IPS-11a (cell line): ENCODE measurements around the gene FMN1.
A peak's percentile ranks its signal among the peaks of the same experiment; 100 is the strongest.

ENCODE experiments used
- H3K4me3 ChIP-seq: one replicate; pipeline ENCODE4 v1.5.1; 2013; ENCODE audit warnings: low read depth, low read length, control low read depth

Gene FMN1

GRCh38 chr15:33194704-33195670 is at the start of gene FMN1:
Gene FMN1 (minus strand): TSS chr15:33194714. CDS start chr15:33154914, 39,800 bp downstream.
- H3K4me3 ChIP-seq: peak within 1 kb of the TSS; percentile 65

- no peak overlapping the region for H3K4me3 ChIP-seq
Observed at GRCh38 chr15:33243869-33244268, 49.4 kb upstream of the FMN1 start.

GRCh38 chr15:33243393-33243792 is 48.9 kb upstream of the FMN1 start:
- H3K4me3 ChIP-seq: no peak overlapping the region

GRCh38 chr15:33242669-33243191 is 48.2 kb upstream of the FMN1 start:
- no peak overlapping the region for H3K4me3 ChIP-seq

- no peak overlapping the region for H3K4me3 ChIP-seq
Observed at GRCh38 chr15:33242165-33242564, 47.7 kb upstream of the FMN1 start.

GRCh38 chr15:33236841-33237509 is 42.5 kb upstream of the FMN1 start:
- no peak overlapping the region for H3K4me3 ChIP-seq

GRCh38 chr15:33234020-33234461 is 39.5 kb upstream of the FMN1 start:
- no peak overlapping the region for H3K4me3 ChIP-seq

GRCh38 chr15:33226559-33227181 is 32.2 kb upstream of the FMN1 start:
- H3K4me3 ChIP-seq: no peak overlapping the region

GRCh38 chr15:33218071-33218491 is 23.6 kb upstream of the FMN1 start:
- no peak overlapping the region for H3K4me3 ChIP-seq

GRCh38 chr15:33215941-33216872 is 21.7 kb upstream of the FMN1 start:
- no peak overlapping the region for H3K4me3 ChIP-seq

GRCh38 chr15:33211176-33211808 is 16.8 kb upstream of the FMN1 start:
- H3K4me3 ChIP-seq: no peak overlapping the region

- H3K4me3 ChIP-seq: no peak overlapping the region
Observed at GRCh38 chr15:33209575-33210481, 15.3 kb upstream of the FMN1 start.

- no peak overlapping the region for H3K4me3 ChIP-seq
Observed at GRCh38 chr15:33207646-33208045, 13.1 kb upstream of the FMN1 start.

- H3K4me3 ChIP-seq: no peak overlapping the region
Observed at GRCh38 chr15:33206366-33206765, 11.9 kb upstream of the FMN1 start.

- no peak overlapping the region for H3K4me3 ChIP-seq
Observed at GRCh38 chr15:33204926-33205325, 10.4 kb upstream of the FMN1 start.

- H3K4me3 ChIP-seq: no peak overlapping the region
Observed at GRCh38 chr15:33204087-33204486, 9.6 kb upstream of the FMN1 start.

- no peak overlapping the region for H3K4me3 ChIP-seq
Observed at GRCh38 chr15:33201491-33202231, 7.1 kb upstream of the FMN1 start.

GRCh38 chr15:33200903-33201302 is 6.4 kb upstream of the FMN1 start:
- H3K4me3 ChIP-seq: no peak overlapping the region
